HG03039 (cell line): ENCODE data around the gene SPSB3.

Experiments used
- ATAC-seq: cut with Tn5 transposase; IDR thresholded peaks from one replicate; pipeline ENCODE4 v1.9.1; 2021; ENCODE audit warnings: mild to moderate bottlenecking, moderate library complexity; ENCODE audit not compliant: unreplicated experiment

SPSB3 gene

GRCh38 chr16:1765826-1766225, 16.5 kb downstream of the SPSB3 start:
- ATAC-seq = no peak

- ATAC-seq = no peak
Observed at GRCh38 chr16:1764971-1765370, 17.4 kb downstream of the SPSB3 start.

DNA sequence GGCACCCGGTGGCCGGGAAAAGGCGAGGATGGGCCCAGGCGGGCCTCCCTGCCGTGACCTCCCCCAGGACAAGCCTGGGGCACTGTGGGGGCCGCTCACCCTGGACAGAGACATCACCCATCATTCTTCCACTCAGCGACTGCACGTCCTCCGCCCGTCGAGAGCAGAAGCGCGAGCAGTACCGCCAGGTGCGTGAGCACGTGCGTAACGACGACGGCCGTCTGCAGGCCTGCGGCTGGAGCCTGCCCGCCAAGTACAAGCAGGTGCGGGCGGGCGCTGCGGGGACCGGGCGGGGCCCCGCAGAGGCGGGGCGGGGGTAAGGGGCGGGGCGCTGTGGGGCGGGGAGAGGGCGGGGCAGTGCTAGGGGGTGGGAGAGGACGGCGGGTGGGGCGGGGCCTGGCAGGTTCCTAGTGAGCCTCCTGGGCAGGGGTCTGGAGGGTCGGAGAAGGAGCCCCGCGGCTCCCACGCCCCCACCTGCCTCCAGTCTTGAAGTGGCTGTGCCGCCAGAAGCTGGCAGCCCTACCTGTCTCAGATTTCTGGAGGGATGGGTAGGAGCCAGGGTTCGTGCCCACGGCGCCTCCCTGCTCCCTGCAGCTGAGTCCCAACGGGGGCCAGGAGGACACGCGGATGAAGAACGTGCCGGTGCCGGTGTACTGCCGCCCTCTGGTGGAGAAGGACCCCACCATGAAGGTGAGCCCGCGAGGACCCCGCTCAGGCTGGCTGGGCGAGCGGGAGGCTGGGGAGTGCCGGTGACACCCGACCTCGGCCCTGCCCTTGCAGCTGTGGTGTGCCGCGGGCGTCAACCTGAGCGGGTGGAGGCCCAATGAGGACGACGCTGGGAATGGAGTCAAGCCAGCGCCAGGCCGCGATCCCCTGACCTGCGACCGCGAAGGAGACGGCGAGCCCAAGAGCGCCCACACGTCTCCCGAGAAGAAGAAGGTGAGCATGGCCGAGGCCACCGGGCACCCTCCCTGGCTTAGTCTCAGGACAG, 18.6 kb downstream of the SPSB3 start:
- no peak for ATAC-seq

DNA sequence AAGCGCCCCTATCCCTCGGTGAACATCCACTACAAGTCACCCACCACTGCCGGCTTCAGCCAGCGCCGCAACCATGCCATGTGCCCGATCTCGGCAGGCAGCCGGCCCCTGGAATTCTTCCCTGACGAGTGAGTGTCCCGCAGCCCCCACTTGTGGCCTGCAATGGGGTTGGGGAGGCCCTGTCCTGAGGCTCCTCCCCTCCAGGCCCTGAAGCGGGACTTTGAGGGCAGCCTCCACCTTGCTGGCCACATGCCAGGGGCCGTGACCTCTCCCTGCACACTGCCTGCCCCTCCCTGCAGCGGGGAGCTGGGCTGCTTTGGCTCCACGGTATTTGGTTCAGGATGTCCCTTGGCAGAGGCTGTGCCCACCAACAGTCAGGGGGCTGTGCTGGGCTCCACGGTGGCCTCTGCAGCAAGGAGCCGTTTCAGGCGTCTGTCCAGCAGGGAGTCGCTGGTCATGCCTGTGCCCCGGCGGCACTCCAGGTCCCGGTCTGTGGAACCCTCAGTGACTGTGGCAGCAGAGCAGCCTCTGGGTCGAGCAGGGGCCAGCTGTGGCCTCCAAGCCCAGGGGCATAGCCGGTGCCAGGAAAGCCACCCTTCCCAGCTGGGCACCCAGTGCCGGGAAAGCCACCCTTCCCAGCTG, 19.4 kb downstream of the SPSB3 start:
- ATAC-seq = no peak

DNA sequence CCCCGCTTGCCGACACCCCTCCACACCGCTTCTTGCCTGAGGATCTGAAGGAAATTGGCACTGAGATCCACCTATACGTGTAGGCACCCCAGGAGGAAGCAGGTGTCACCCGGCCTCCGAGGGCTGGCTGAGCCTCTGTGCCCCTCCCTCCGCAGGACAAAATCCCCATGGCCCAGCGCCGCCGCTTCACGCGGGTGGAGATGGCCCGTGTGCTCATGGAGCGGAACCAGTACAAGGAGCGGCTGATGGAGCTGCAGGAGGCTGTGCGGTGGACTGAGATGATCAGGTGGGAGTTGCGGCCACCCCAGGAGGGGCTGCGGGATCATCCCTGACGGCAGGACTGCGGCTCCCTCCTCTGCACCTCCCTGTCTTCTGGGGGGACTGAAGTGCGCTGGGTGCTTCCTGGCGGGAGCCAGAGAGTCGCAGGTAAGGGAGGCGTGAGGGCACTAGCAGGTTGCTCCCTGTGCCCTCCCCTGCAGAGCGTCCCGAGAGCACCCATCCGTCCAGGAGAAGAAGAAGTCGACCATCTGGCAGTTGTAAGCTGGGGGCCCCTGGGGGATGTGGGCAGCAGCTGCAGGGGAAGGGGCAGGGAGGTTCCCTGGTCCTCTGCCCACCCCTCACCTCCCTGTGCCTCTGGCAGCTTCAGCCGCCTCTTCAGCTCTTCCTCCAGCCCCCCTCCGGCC, 20.0 kb downstream of the SPSB3 start:
- ATAC-seq = no peak

DNA sequence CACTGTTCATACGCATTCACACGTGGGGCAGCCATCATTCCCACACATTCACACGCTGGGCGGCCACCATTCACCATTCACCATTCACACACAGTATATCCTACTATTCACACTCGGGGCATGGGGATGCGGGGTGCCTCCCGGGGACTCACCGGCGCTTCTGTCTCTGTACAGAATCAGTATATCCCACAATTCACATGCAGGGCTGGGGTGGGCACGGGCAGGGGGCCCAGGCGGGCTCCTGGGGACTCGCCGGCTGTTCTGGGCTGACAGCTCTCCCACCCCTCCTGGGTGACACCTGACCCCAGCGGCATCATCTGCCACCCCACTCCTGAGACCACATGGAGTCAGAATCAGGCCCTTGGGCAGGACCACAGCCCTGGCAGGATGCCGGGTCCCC, 20.6 kb downstream of the SPSB3 start:
- ATAC-seq = no peak

- no peak for ATAC-seq
Observed at GRCh38 chr16:1760911-1761310, 21.5 kb downstream of the SPSB3 start.

- no peak for ATAC-seq
Observed at GRCh38 chr16:1759511-1759910, 22.9 kb downstream of the SPSB3 start.

- ATAC-seq = no peak
Observed at GRCh38 chr16:1758923-1759322, 23.4 kb downstream of the SPSB3 start.

DNA sequence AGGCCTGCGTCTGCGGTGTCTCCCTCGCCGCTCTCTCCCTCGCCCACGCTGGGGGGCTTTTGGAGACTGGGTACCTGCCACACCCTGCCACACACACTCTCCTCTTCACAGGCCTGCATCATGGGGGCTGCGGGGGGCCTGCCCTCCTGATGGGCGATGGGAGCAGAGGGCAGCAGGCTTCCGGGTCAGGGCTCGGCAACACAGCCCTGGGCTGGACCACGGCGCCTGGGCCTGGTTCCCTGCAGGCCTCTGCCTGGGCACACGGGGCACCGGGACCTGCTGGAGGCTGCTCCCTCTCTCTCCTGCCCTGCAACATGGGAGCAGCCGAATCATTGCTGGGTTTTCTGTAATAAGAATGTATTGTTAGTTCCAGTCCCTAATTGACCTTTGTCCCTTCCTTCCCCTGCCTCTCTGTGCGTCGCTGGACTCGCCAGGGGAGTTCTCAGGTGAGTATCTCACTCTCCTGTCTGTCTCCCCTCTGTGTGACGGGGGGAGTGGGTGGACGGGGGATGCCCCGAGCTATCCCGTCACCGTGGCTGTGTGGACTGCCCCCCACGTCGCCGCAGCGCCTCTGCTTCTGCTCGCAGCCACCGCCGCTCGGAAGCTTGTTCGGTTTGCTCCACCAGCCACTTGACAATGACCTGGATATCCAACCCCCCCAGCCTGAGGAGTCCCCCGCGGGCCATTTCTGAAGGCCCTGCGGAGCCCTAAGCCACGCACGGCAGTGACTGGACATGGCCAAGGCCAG, 24.5 kb downstream of the SPSB3 start:
- no peak for ATAC-seq

- ATAC-seq = no peak
Observed at GRCh38 chr16:1754204-1754603, 28.2 kb downstream of the SPSB3 start.

DNA sequence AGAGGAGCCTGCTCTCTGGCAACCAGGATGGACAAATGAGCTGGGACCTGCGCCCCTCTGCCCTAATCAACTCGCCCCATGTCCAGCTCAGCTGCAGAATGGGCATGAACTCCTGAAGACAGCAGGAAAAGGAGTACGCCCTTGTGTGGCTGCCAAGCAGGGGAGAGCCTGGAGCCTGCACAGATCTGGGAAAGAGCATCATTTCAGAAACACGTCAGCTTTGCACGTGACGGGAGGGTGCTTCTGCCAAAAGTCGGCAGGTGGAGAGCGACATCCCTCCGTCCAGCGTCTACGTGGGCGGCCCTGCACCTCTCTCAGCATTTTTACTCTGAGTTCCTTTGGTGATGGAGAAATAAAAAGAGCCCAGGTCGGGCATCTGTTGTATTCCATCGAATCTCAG, 29.5 kb downstream of the SPSB3 start:
- ATAC-seq = no peak

- ATAC-seq = no peak
Observed at GRCh38 chr16:1751946-1752345, 30.4 kb downstream of the SPSB3 start.

GRCh38 chr16:1749152-1750117, 32.9 kb downstream of the SPSB3 start:
- no peak for ATAC-seq

GRCh38 chr16:1747934-1748333, 34.4 kb downstream of the SPSB3 start:
- ATAC-seq = no peak

DNA sequence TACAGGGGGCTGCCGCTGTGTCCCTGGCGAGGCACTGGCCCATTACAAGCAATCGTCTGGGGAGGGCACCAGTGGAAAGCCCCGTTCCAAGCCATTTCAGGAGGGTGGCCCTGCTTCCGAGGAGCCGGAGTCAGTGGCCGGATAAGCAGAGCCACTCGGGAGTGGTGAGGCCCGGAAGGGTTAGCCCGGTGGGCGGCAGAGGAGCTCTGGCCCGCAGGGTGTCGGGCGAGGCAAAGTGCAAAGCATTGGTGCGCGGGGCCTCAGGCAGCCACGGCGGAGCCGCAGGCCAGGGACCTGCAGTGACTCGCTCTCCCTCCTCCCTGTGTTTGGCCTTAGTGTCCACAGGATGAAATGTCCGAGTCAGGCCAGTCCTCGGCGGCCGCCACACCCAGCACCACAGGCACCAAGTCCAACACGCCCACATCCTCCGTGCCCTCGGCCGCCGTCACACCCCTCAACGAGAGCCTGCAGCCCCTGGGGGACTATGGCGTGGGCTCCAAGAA, 35.6 kb downstream of the SPSB3 start:
- ATAC-seq = no peak

DNA sequence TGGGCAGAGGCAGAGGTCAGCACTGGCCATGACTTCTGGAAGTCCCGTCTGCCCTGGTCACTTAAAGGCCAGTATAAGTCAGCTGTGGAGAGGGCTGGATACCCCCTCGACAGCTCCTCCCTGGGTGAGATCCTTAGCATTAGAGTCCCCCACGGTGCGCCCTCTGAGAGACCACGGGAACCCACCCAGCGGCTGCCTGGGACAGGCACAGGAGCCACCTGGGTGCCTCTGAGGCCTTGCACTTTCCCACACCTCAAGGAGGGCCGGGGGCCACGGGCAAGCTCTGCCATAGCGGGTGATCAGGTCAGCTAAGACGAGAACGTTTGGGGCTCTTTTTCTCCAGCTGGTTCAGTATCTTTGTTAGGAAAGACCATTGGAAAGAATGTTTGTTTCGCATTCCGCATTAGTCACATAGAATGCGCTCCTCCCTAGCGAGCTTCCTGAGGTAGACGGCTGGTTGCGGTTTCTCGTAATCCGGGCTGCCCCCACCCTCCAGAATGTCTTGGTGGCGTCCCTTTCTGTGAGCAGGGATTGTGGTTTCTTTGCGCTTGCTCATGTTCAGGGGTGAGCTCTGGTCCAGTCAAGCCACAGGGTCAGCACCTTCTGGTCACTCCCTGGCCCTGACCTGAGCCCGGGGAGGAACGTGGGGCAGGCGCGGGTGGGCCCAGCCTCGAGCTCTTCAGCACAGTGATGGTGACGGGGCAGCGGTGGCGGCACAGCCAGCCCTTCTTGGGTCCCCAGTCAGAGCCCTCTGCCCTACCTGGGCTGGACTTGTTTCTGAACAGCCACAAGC, 36.3 kb downstream of the SPSB3 start:
- no peak for ATAC-seq

DNA sequence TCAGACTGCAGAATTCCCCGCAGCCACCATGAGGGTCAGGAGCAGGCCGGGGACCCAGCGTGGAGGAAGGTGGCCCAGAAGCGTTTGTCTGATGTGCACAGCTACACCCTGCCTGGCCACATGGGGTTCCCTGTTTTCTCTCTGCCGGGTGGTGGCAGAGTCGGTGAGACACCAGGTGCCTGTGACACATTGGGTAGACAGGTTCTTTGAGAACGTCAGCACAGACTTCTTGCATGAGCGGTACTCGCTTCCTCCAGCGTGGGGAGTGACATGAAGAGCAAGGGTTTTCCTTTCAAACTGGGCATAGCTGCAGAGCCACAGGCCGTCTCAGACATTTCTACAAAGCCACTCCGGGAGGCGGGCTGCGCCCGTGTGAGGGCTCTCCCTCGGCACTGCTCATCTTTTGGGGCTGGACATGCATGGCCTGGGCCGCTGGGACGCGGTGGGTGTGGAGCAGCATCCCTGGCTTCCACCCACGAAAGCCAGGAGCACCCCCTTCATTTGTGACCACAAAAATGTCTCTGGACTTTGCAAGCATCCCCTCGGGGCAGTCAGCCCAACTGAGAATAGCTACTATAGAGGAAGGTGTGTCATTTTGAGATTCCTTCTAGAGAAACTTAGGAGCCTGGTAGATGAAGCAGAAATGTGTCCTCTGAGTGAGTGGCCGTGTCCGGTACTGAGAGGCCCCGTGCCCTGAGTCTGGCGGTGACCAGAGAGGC, 37.0 kb downstream of the SPSB3 start:
- no peak for ATAC-seq
